Right forelimb (tissue), 1 donor: ENCODE measurements around the gene SULT1A3.
"Not testable (repeated sequence)": the region's sequence is repeated elsewhere in the genome, so short reads cannot be mapped to it uniquely, and the experiment has no call there.

ENCODE experiments used
- DNase-seq: peaks from one replicate; pipeline ENCODE4 v3.0.0-alpha.2; 2018

The SULT1A3 gene

DNA sequence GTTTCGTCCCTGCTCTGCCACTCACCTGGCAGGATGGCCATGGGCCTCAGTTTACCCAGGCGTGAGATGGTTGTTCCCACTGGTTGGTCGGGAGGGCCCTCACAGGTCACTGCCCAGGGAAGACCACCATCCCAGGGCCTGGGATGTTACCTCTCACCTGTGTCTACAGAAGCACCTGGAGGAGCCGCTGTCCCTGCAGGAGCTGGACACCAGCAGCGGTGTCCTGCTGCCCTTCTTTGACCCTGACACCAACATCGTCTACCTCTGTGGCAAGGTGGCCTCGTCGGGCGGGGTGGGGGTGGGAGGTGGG, 11.5 kb upstream of the SULT1A3 start:
- DNase-seq, result no peak

DNA sequence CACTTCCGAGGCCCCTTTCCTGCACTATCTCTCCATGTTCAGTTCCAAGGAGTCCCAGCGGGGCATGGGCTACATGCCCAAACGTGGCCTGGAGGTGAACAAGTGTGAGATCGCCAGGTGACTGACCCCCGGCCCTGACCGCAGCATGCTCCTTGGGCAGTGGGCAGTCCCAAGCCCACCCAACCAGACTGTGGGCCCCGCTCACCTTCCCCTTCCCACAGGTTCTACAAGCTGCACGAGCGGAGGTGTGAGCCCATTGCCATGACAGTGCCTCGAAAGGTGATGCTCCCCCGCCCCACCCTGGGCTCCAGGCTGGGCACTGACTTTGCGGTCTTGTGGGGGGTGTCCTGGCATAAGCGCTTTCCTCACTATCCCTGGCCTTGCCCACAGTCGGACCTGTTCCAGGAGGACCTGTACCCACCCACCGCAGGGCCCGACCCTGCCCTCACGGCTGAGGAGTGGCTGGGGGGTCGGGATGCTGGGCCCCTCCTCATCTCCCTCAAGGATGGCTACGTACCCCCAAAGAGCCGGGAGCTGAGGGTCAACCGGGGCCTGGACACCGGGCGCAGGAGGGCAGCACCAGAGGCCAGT, 11.0 kb upstream of the SULT1A3 start:
- DNase-seq, result no peak

DNA sequence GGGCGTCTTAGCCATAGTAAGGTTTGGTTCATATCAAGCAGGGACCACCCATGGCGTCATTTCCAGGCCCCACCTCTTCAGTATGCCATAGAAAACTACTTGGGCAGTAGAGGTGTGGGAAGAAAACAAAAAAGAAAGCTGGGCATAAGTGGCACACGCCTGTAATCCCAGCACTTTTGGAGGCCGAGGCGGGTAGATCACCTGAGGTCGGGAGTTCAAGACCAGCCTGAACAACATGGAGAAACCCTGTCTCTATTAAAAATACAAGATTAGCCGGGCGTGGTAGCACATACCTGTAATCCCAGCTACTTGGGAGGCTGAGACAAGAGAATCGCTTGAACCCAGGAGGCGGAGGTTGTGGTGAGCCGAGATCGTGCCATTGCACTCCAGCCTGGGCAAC, 7.9 kb upstream of the SULT1A3 start:
- not testable (repeated sequence) for DNase-seq

DNA sequence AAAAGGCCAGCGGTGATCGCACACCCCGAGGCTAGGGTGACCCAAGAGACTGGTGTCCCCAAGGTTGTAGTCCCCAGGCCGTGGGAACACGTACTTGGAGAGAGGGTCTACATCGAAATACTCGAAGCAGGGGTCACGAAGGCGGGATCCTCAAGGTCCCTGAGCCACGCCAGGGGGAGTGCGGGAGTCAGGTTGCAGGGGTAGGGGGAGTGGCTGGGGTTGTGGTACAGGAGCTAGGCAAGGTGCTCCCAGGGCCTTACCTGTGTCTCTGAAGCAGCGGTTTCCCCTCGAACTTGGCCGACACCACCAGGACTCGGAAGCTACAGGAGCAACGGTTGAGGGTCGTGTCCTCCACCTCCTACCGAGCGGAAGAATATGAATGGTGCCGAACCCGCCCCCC, 6.0 kb upstream of the SULT1A3 start:
- DNase-seq, result not testable (repeated sequence)

GRCh38 chr16:30193615-30194014, 5.4 kb upstream of the SULT1A3 start, which contains the start of the genes BOLA2B and SLX1A:
TSS of gene BOLA2B (minus strand) at chr16:30193666. CDS start at chr16:30193595, 71 bp downstream.
TSS of gene SLX1A (plus strand) at chr16:30193875. CDS start at chr16:30194085, 210 bp downstream.
- DNase-seq, result not testable (repeated sequence)

DNA sequence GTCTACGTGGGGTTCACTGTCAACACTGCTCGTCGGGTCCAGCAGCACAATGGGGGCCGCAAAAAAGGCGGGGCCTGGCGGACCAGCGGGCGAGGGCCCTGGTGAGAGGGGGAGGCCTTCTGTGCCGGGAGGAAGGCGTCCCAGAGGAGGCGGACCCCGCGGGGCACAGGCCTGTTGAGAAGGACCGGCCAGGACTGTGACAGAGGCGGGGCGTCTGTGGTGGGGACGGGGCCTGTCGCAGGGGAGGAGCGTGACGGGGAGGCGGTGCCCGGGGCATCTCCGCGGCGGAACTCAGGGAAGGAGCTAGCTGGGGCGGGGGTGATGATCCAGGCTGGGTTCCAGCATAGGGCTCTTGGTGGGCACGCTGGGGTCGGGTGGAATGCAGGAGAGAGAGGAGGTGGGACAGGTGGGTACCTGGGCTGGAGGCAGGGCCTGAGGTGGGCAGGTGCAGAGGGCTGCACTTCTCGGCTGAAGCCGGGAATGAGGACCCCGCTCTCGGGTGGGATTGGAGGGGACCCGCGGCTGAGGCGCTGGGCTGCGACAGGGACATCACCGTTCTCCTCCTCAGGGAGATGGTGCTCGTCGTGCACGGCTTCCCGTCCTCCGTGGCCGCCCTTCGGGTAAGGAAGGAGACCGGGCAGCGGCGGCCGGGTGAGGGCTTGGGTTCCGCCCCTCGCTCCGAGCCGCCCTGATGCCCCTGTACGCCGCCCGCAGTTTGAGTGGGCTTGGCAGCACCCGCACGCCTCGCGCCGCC, 4.7 kb upstream of the SULT1A3 start:
- not testable (repeated sequence) for DNase-seq

- not testable (repeated sequence) for DNase-seq
Measured at GRCh38 chr16:30197001-30197400, 2.1 kb upstream of the SULT1A3 start.

DNA sequence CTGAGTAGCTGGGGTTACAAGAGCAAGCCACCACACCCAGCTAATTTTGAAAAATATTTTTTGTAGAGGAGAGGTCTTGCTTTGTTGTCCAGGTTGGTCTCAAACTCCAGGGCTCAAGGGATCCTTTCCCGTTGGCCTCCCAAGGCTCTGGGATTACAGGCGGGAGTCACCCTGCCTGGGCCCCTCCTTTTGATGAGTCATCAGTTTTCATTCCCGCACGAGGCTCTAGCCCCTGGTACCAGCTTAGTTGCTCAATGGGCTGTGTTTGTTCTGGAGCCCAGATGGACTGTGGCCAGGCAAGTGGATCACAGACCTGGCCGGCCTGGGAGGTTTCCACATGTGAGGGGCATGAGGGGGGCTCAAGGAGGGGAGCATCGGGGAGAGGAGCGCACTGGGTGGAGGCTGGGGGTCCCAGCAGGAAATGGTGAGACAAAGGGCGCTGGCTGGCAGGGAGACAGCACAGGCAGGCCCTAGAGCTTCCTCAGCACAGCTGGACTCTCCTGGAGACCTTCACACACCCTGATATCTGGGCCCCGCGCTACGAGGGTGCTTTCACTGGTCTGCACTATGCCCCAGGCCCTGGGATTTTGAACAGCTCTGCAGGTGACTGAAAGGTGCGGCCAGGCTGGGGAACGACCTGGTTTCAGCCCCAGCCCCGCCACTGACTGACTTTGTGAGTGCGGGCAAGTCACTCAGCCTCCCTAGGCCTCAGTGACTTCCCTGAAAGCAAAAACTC, 721 bp downstream of the SULT1A3 start:
- DNase-seq, result not testable (repeated sequence)

GRCh38 chr16:30205541-30206236, 6.6 kb downstream of the SULT1A3 start:
- not testable (repeated sequence) for DNase-seq

DNA sequence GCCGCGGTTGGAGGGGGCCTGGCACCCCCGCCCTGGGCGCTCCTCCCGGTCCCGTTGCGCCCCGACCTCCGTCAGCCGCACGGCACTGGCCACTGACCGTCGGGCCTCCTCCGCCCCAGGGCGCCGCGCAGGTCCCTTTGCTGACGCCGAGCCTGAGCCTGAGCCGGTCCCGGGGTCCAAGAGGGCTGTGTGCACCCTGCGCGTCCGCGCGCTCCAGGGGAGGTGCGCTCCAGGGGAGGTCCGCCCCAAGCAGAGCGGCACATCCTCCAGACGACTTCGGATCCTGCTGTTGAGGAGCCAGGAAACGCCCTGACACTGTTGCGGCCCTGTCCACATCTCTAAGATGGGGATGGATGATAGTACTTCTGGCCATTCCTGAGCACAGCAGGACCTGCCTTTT, 7.2 kb downstream of the SULT1A3 start:
- DNase-seq, result not testable (repeated sequence)

DNA sequence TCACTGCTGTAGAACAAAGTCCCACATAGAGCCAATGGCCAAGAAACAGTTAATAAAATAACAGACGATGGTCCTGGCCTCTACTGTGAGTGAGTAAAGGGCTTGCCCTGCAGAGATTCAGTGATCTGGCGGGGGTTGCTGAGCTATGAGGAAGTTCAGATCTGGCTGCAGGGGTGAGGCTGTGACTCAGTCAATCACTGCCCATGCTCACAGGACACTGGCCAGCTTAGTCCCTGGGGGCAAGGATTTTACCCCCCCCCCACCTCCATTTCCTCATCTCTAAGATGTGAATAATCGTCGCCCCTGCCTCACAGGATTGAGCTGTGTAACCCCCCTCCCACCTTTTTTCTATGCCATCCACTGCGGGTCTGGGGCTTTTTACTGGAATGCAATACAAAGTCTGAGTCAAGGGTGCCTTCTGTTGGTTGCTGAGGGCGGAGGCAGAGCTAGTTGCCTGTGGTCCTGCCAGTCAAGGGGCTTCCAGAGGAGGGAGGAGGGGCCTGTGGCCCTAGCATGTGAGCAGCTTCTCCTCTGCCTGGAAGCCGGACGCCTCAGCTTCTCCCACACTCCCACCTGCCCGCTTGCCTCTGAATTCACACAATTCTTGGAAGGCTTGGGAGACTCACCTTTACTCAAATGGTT, 8.1 kb downstream of the SULT1A3 start:
- DNase-seq, result not testable (repeated sequence)

- DNase-seq, result not testable (repeated sequence)
Measured at GRCh38 chr16:30209032-30209431, 10.0 kb downstream of the SULT1A3 start.

DNA sequence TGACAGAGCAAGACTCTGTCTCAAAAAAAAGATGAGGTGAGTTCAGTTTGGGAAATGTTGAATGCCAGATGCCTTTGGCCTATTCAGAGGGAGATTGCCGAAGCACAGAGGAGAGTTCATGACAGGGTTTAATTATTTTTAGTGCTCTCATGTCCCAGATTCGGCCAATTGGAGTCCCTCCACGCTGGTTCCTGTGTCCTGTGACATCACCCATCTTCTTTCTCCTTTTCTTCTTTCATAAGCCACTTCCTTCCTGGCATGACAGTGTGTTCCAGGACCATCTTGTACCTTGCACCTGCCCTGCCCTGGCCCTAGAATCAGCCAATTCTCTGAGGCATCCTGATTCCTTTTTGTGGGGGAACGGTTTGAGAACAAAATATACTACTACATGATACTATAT, 12.4 kb downstream of the SULT1A3 start:
- DNase-seq, result not testable (repeated sequence)

DNA sequence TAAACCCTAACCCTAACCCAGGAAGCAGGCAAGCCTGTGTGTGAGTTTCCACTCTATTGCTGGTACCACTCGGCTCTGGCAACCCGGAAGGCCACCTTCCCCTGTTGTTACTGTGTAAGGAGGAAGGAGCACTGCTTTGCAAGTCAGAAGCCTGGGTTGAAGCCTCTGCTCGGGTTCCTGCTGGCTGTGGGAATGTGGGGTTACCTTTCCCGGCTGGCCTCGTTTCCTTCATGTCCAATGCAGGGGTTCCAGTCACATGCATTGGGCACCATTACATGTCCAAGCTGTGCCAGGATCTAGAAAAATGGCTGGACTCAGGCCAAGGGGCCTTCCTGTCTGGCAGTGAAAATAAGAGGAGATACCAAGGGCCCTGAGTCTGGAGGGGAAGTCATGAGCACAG, 18.0 kb downstream of the SULT1A3 start:
- not testable (repeated sequence) for DNase-seq

- not testable (repeated sequence) for DNase-seq
Measured at GRCh38 chr16:30248379-30248778, 49.3 kb downstream of the SULT1A3 start, which contains the start of gene NPIPB13. TSS of gene NPIPB13 (minus strand) at chr16:30248479. CDS start at chr16:30245573, 2,906 bp downstream.
